Transverse colon (tissue), 3 donors: Measurements from ENCODE around the gene AP1S3.

Experiments used
- CTCF ChIP-seq, 5 experiments: fragments of 200-600 bp in 3 of 5; fragments of 450-650 bp in 2 of 5; sonication (generic) in 3 of 5; IDR thresholded peaks; 1 replicate in 2 of 5; 2 replicates in 3 of 5; pipeline ENCODE4 v1.5.1; 2016 to 2017; ENCODE audit warnings: antibody characterized with exemption in 5 of 5, inconsistent platforms in 3 of 5, mild to moderate bottlenecking in 2 of 5, moderate library complexity in 1 of 5
- EP300 ChIP-seq: sonication (generic); formaldehyde crosslinking; IDR thresholded peaks from one replicate; pipeline ENCODE4 v1.6.1; 2017; ENCODE audit warnings: antibody characterized with exemption, low read depth

- no peak for TF ChIP-seq CTCF (IDR thresholded peaks at IDR 0.05)
- no peak for TF ChIP-seq EP300
Measured at GRCh38 chr2:223859070-223859469, 21.7 kb upstream of the AP1S3 start.
